Measurements from ENCODE around the gene EPN3.
A peak's percentile ranks its signal among the peaks of the same experiment; 100 is the strongest.

Gene EPN3

GRCh38 chr17:50514936-50515702 is 17.4 kb upstream of the EPN3 start:
- H2AFZ ChIP-seq, result peak overlapping the region; percentile 9

DNA sequence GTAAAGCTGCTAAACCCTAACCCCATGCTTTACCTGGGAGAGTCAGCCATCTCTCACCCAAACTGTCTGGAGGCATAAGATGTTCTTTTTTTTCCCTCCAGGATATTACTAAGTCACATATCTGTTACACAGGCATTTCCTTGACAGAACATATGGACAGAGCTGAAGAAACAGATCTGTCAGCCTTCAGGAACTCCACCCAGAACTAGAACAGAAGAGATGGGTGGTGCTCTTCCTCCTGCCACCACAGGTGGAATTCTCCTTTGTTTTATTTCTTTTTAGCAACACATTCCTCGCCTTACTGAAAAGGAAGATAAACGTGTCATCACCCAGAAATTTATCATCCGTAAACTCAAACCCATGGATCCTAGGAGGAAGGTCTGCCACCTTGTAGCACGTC is 15.5 kb upstream of the EPN3 start:
- no peak overlapping the region for H3K9ac ChIP-seq
- H2AFZ ChIP-seq, result no peak overlapping the region
- H3K9me3 ChIP-seq (ENCODE audit: control insufficient read depth, low read length), result no peaks in the 10 kb centered on the region
- no peak overlapping the region for H3K27ac ChIP-seq
- H3K4me1 ChIP-seq, result peaks cover 24% of the 10 kb centered on the region
- H3K4me3 ChIP-seq (ENCODE audit: low read depth, low read length), result no peak overlapping the region
- H3K79me2 ChIP-seq, result no peaks in the 10 kb centered on the region
- no peaks in the 10 kb centered on the region for H3K36me3 ChIP-seq (ENCODE audit: control insufficient read depth, insufficient read depth, low read length)
- no peak overlapping the region for H3K4me2 ChIP-seq (ENCODE audit: low read length)
- TF ChIP-seq CTCF (IDR thresholded peaks at IDR 0.05), result no peak
- no peaks in the 10 kb centered on the region for H3K27me3 ChIP-seq (ENCODE audit: control insufficient read depth, insufficient read depth, low read length)

More at GRCh38 chr17:50514936-50515702, 17.4 kb upstream of the EPN3 start:
- H3K9ac ChIP-seq, result no peak overlapping the region
- no peak overlapping the region for H3K27ac ChIP-seq
- H3K4me3 ChIP-seq (ENCODE audit: low read depth, low read length), result no peak overlapping the region
- no peak overlapping the region for H3K4me2 ChIP-seq (ENCODE audit: low read length)
- TF ChIP-seq CTCF (IDR thresholded peaks at IDR 0.05), result no peak
- no peaks in the 10 kb centered on the region for H3K27me3 ChIP-seq (ENCODE audit: control insufficient read depth, insufficient read depth, low read length)
- no peaks in the 10 kb centered on the region for H3K9me3 ChIP-seq (ENCODE audit: control insufficient read depth, low read length)
- no peaks in the 10 kb centered on the region for H3K79me2 ChIP-seq
- peaks cover 33% of the 10 kb centered on the region for H3K4me1 ChIP-seq
- H3K36me3 ChIP-seq (ENCODE audit: control insufficient read depth, insufficient read depth, low read length), result no peaks in the 10 kb centered on the region

DNA sequence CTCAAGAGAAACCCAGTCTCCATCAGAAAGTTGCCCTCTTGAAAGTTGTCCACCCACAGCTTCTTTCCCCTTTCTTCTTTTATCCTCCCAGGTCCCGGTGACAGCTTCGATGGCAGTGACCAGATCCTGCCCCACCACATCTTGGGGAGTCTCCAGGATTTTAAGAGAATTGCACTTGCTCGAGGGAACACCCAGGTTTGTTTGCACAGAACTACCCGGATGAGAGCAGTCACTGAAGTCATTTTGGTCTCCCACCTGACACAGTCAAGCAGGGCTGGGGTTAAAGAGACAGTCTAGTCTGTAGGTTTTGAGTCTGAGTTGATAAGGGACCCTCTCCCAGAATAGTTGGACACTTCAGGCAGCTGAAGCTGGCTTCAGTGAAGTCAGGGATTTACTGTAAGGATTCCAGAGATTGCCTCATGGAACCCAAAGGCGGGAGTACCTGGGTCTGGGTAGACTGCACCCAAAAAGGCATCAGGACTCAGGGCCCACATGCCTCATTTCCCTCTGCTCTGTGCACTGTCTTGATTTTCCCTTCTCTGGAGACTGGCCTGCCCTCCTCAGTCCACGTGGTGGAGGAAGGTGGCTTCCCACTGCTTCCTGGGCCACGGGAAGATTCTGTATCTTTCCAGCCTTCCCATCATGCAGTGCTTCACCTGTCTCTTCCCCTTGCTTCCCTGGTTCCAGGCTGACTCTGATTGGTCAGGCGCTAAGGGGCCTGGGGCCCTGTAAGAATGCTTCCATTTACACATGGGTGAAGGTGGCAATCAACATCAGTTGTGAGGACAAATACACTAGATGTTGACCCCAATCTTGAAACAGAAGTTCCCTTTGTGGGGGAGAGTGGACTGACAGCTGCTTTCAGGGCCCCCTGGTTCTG is 14.8 kb upstream of the EPN3 start:
- Histone ChIP-seq H3K9me3 (ENCODE audit: control insufficient read depth, low read length) (no peaks in the 10 kb centered on the region), H3K27me3 (ENCODE audit: control insufficient read depth, insufficient read depth, low read length) (no peaks in the 10 kb centered on the region), H2AFZ (peak overlapping the region; percentile 28), H3K27ac (no peak overlapping the region), H3K9ac (no peak overlapping the region), H3K79me2 (no peaks in the 10 kb centered on the region), H3K4me3 (ENCODE audit: low read depth, low read length) (no peak overlapping the region), H3K36me3 (ENCODE audit: control insufficient read depth, insufficient read depth, low read length) (no peaks in the 10 kb centered on the region), H3K4me1 (peaks cover 19% of the 10 kb centered on the region), H3K4me2 (ENCODE audit: low read length) (no peak overlapping the region)
- no peak for TF ChIP-seq CTCF (IDR thresholded peaks at IDR 0.05)

DNA sequence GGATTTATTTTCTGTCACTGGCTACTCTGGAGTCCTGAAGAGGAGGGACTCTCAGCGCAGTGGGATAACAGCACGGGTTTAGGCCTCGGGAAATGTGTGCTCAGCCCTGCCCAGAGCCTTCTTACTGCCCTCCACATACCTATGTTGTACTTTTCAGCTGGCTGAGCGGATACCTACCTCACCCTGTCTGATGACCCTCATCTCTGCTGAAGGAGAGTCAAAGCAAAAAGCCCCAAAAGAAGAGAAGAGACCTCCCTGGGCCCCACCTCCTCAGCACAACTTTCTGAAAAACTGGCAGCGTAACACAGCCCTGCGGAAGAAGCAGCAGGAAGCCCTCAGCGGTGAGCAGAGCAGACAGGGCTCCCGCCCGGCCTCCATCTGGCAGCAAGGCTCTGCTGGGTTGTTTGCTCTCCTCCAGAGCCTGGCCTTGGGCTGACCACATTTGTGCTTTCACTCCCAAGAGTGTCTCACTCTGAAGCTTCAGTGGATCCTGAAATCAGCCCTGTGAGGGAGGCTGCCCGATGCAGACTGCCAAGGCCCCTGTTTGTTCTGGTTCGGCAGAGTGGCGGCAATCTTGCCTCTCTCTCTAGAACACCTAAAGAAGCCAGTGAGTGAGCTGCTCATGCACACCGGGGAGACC is 14.0 kb upstream of the EPN3 start:
- TF ChIP-seq CTCF (IDR thresholded peaks at IDR 0.05), result no peak
- Histone ChIP-seq H3K9ac (no peak overlapping the region), H3K27ac (no peak overlapping the region), H2AFZ (no peak overlapping the region), H3K4me2 (ENCODE audit: low read length) (no peak overlapping the region), H3K4me3 (ENCODE audit: low read depth, low read length) (no peak overlapping the region), H3K36me3 (ENCODE audit: control insufficient read depth, insufficient read depth, low read length) (no peaks in the 10 kb centered on the region), H3K27me3 (ENCODE audit: control insufficient read depth, insufficient read depth, low read length) (no peaks in the 10 kb centered on the region), H3K9me3 (ENCODE audit: control insufficient read depth, low read length) (no peaks in the 10 kb centered on the region), H3K4me1 (peaks cover 19% of the 10 kb centered on the region), H3K79me2 (no peaks in the 10 kb centered on the region)

Data from parathyroid adenoma (tissue), 2 donors.